HCEC 1CT (cell line): ENCODE results near the gene ARL5C.
"Not testable (repeated sequence)": the region's sequence is repeated elsewhere in the genome, so short reads cannot be mapped to it uniquely, and the experiment has no call there.

Experiments used
- DNase-seq: peaks from one replicate; pipeline ENCODE4 v3.0.0-alpha.2; 2017

Gene ARL5C

GRCh38 chr17:39139561-39139960 lies 26.4 kb downstream of the ARL5C start:
- no peak for DNase-seq

- DNase-seq, result peak; percentile 95
These were observed 26.8 kb downstream of the ARL5C start for GRCh38 chr17:39139161-39139511.

GRCh38 chr17:39138431-39139160 lies 27.4 kb downstream of the ARL5C start:
- DNase-seq, result no peak

GRCh38 chr17:39134878-39135277 lies 31.1 kb downstream of the ARL5C start:
- peak; percentile 75 for DNase-seq

- peak; percentile 82 for DNase-seq
These were observed 33.8 kb downstream of the ARL5C start for GRCh38 chr17:39132192-39132610.

- DNase-seq, result no peak
These were observed 34.3 kb downstream of the ARL5C start for GRCh38 chr17:39131616-39132015.

- no peak for DNase-seq
These were observed 35.8 kb downstream of the ARL5C start for GRCh38 chr17:39130205-39130604.

GRCh38 chr17:39129544-39129943 lies 36.4 kb downstream of the ARL5C start:
- not testable (repeated sequence) for DNase-seq

GRCh38 chr17:39126436-39126835 lies 39.5 kb downstream of the ARL5C start:
- no peak for DNase-seq

- DNase-seq, result no peak
These were observed 40.7 kb downstream of the ARL5C start for GRCh38 chr17:39125143-39125875.

- no peak for DNase-seq
These were observed 42.3 kb downstream of the ARL5C start for GRCh38 chr17:39123627-39124026.

GRCh38 chr17:39122991-39123390 lies 43.0 kb downstream of the ARL5C start:
- no peak for DNase-seq

- not testable (repeated sequence) for DNase-seq
These were observed 44.0 kb downstream of the ARL5C start for GRCh38 chr17:39121919-39122318.

- DNase-seq, result no peak
These were observed 47.1 kb downstream of the ARL5C start for GRCh38 chr17:39118674-39119419.

GRCh38 chr17:39116224-39116623 lies 49.7 kb downstream of the ARL5C start:
- DNase-seq, result no peak

- DNase-seq, result peak; percentile 16
These were observed 50.8 kb downstream of the ARL5C start for GRCh38 chr17:39115135-39115534.

- DNase-seq, result no peak
These were observed 51.2 kb downstream of the ARL5C start for GRCh38 chr17:39114723-39115122.

- no peak for DNase-seq
These were observed 52.1 kb downstream of the ARL5C start for GRCh38 chr17:39113871-39114270.

GRCh38 chr17:39110435-39111136 lies 55.4 kb downstream of the ARL5C start:
- no peak for DNase-seq

- no peak for DNase-seq
These were observed 57.2 kb downstream of the ARL5C start for GRCh38 chr17:39108461-39109375.

GRCh38 chr17:39107973-39108372 lies 58.0 kb downstream of the ARL5C start:
- no peak for DNase-seq

- no peak for DNase-seq
These were observed 58.8 kb downstream of the ARL5C start for GRCh38 chr17:39107155-39107554.
